Activated naive CD4-positive, alpha-beta T cell treated with Interleukin-2 at 50 U/mL for 16 hours (primary cell): ENCODE results near the gene AMTN.
"Not testable (repeated sequence)": the region's sequence is repeated elsewhere in the genome, so short reads cannot be mapped to it uniquely, and the experiment has no call there.

Experiments used
- DNase-seq: peaks from one replicate; pipeline ENCODE4 v3.0.0-alpha.2; 2020

AMTN gene

GRCh38 chr4:70518269-70518668, at the start of gene AMTN:
Gene AMTN, plus strand, starts transcription at chr4:70518569. Its CDS starts 209 bp downstream, at chr4:70518778.
- DNase-seq = no peak

GRCh38 chr4:70471897-70472296, 46.5 kb upstream of the AMTN start, which contains the start of gene MUC7:
Gene MUC7, plus strand, starts transcription at chr4:70472197. Its CDS starts 1,825 bp downstream, at chr4:70474022.
- no peak for DNase-seq

GRCh38 chr4:70473679-70474078, 44.7 kb upstream of the AMTN start:
- no peak for DNase-seq

GRCh38 chr4:70488748-70489147, 29.6 kb upstream of the AMTN start:
- DNase-seq = no peak

- no peak for DNase-seq
Observed at GRCh38 chr4:70496231-70496630, 22.1 kb upstream of the AMTN start.

- not testable (repeated sequence) for DNase-seq
Observed at GRCh38 chr4:70501838-70502237, 16.5 kb upstream of the AMTN start.

GRCh38 chr4:70504733-70505132, 13.6 kb upstream of the AMTN start:
- no peak for DNase-seq

- DNase-seq = peak; percentile 45
Observed at GRCh38 chr4:70505151-70505748, 13.1 kb upstream of the AMTN start.

GRCh38 chr4:70508801-70509200, 9.6 kb upstream of the AMTN start:
- no peak for DNase-seq

GRCh38 chr4:70511365-70511764, 7.0 kb upstream of the AMTN start:
- no peak for DNase-seq

- no peak for DNase-seq
Observed at GRCh38 chr4:70515367-70516250, 2.8 kb upstream of the AMTN start.

- DNase-seq = no peak
Observed at GRCh38 chr4:70518716-70519115, 347 bp downstream of the AMTN start.

GRCh38 chr4:70522626-70523025, 4.3 kb downstream of the AMTN start:
- DNase-seq = no peak

GRCh38 chr4:70530997-70531396, 12.6 kb downstream of the AMTN start:
- no peak for DNase-seq

- no peak for DNase-seq
Observed at GRCh38 chr4:70531981-70532380, 13.6 kb downstream of the AMTN start.

GRCh38 chr4:70533211-70533610, 14.8 kb downstream of the AMTN start:
- no peak for DNase-seq

- no peak for DNase-seq
Observed at GRCh38 chr4:70533791-70534190, 15.4 kb downstream of the AMTN start.

GRCh38 chr4:70534886-70535285, 16.5 kb downstream of the AMTN start:
- DNase-seq = not testable (repeated sequence)

- no peak for DNase-seq
Observed at GRCh38 chr4:70538869-70539268, 20.5 kb downstream of the AMTN start.

- no peak for DNase-seq
Observed at GRCh38 chr4:70544279-70544868, 26.0 kb downstream of the AMTN start.

- no peak for DNase-seq
Observed at GRCh38 chr4:70556856-70557255, 38.5 kb downstream of the AMTN start.

GRCh38 chr4:70559211-70559830, 41.0 kb downstream of the AMTN start:
- peak; percentile 13 for DNase-seq

- DNase-seq = no peak
Observed at GRCh38 chr4:70559924-70560323, 41.6 kb downstream of the AMTN start.
